ENCODE results near the gene RAB27A. TPM values are rescaled to one million over a fixed set of nuclear protein-coding genes. Genes with fewer than 3 reads are reported as not detected.
"Not testable (repeated sequence)": the region's sequence is repeated elsewhere in the genome, so short reads cannot be mapped to it uniquely, and the experiment has no call there.

RAB27A gene
- 100 to 1,000 TPM in 2 of 3 donors, 10 to 100 TPM in 1; 95.3 to 144 (median 108) TPM for total RNA-seq

DNA sequence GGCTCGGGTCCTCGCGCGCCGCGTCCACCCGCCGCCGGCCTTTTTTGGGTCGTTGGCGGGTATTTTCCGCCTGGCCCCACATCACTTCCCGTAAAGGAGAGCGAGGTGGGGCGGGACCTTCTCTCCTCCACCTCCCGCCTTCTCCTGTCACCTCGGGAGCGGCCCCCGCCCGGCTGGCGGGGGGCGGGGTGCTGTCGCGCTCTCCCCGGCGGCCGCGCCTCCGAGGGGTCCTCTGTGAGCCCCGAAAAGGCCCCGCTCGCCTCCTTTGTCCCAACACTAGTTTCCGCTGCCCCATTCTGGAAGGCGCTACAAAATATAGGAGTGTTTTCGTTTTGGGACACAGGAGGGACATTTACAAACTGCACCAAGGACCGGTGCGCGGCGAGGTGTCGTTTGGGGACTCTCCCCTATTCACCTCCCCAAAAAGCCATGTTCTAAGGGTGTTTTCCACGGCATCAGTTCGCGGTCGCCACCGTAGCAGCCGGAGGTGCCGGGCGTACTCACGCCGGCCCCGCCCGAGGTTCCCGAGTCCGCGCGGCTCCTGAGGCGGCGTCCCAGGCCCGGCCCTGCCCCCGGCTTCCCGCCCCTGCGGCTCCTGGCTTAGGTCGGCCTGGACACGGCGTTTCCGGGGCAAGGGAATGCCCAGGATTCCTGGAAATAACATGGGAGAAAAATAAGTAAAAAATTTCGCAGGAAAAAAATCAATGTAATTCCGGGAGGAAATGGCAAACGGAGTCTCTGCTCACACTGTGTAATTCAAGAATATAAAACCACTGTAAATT is at the start of gene RAB27A:
RAB27A (minus strand) TSS at position 68 of the 782 bp plus-strand sequence. CDS start 54,879 bp downstream, outside the sequence.
- Mint-ChIP-seq H3K4me1 (ENCODE audit: low read depth) (peaks cover 40% of the 10 kb centered on the region), H3K36me3 (ENCODE audit: insufficient read depth) (peaks cover 22% of the 10 kb centered on the region), H3K27me3 (ENCODE audit: low read depth) (no peaks in the 10 kb centered on the region), H3K4me3 (peak within 1 kb of the TSS; percentile 96), H3K9me3 (no peaks in the 10 kb centered on the region)
- ATAC-seq: peak; percentile 74 to 81
- DNase-seq: peak; percentile 78

DNA sequence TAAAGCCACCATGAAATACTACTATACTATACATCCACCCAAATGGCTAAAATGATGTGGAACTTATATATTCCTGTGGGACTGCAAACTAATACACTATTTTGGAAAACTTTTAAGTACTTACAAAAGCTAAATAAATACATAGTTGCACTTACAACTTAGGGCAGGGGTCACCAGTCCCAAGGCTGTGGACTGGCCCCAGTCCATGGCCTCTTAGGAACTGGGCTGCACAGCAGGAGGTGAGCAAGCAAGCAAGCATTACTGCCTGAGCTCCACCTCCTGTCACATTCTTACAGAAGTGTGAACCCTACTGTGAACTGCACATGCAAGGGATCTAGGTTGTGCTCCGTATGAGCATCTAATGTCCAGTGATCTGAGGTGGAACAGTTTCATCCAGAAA is 47.5 kb upstream of the RAB27A start:
- H3K4me1 Mint-ChIP-seq (ENCODE audit: low read depth): no peaks in the 10 kb centered on the region
- H3K4me3 Mint-ChIP-seq: no peak overlapping the region
- peaks cover 17% of the 10 kb centered on the region for H3K36me3 Mint-ChIP-seq (ENCODE audit: insufficient read depth)
- DNase-seq (no peak), ATAC-seq (no peak)
- no peaks in the 10 kb centered on the region for H3K27me3 Mint-ChIP-seq (ENCODE audit: low read depth)
- H3K9me3 Mint-ChIP-seq: no peaks in the 10 kb centered on the region

DNA sequence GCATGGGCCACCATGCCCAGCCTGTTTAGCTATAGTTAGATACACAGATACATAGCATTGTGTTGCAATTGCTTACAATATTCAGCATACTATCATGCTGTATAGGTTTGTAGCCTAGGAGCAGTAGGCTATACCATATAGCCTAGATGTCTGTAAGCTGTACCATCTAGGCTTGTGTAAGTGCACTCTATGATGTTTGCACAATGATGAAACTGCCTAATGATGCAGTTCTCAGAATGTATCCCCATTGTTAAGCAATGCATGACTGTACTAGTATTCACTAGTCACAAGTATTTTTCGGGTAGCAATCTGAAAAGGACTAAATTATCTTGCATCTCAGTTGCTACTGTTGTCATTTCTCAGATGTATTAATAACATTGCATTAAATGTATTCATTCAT is 45.4 kb upstream of the RAB27A start:
- H3K36me3 Mint-ChIP-seq (ENCODE audit: insufficient read depth): peaks cover 23% of the 10 kb centered on the region
- DNase-seq: no peak
- no peak for ATAC-seq
- no peak overlapping the region for H3K4me3 Mint-ChIP-seq
- no peaks in the 10 kb centered on the region for H3K9me3 Mint-ChIP-seq
- H3K4me1 Mint-ChIP-seq (ENCODE audit: low read depth): no peaks in the 10 kb centered on the region
- H3K27me3 Mint-ChIP-seq (ENCODE audit: low read depth): no peaks in the 10 kb centered on the region

DNA sequence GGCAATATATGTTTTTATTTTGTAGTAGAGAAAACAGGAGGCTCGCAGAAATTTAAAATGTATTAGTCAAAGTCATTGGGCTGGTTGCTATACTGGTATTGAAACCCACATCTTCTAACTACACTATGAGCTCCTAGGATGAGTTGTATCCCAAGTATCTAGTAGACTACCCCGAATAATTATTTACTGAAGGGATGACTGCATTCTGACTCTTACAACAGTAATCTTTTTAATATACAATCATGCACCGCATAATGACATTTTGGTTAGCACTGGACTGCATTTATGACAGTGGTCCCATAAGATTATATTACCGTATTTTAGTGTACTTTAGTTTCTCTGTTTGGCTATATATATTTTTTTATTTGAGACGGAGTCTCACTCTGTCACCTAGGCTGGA is 44.8 kb upstream of the RAB27A start:
- Mint-ChIP-seq H3K4me3 (no peak overlapping the region), H3K9me3 (no peaks in the 10 kb centered on the region), H3K36me3 (ENCODE audit: insufficient read depth) (peaks cover 17% of the 10 kb centered on the region), H3K4me1 (ENCODE audit: low read depth) (no peaks in the 10 kb centered on the region), H3K27me3 (ENCODE audit: low read depth) (no peaks in the 10 kb centered on the region)
- ATAC-seq (no peak), DNase-seq (no peak)

DNA sequence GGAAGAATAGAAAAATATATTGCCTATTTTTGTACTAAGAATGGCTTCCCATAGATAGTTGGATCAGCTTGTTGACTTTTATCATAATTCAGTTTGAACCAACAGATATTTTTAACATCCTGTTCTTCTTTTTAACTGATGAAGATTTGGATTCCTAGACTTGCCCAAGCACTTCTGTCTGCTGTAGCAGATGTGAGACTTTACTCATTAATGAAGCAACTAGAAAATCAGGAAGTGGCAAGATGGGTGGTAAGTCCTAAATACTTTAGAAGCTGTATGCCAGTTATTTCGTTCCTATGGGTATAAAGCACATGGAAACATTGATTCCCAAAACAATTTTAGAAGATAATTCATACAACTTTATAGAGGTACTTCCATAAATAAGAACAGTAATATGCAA is 37.8 kb upstream of the RAB27A start:
- Mint-ChIP-seq H3K9me3 (no peaks in the 10 kb centered on the region), H3K36me3 (ENCODE audit: insufficient read depth) (peaks cover 16% of the 10 kb centered on the region), H3K4me3 (no peak overlapping the region), H3K4me1 (ENCODE audit: low read depth) (peaks cover 6% of the 10 kb centered on the region), H3K27me3 (ENCODE audit: low read depth) (no peaks in the 10 kb centered on the region)
- no peak for DNase-seq
- ATAC-seq: no peak

DNA sequence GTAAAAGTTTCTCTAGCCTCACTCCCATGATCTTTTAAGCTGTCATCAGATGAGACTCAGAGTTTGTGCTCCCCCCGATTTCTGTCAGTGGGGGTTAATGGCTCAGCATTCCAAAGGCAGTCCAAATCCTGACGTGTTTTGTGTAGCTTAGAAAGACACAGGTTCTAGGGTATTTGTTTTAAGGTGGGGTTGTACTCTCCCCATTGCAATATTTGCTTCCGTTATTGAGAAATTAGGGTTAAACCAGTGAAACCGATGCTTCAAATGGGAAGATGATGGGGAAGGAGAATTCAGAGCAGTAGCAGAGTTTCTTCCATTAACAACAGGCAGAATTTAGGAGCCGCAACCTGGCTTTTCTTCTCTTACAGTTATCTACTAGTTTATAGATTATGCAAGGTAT is 32.9 kb upstream of the RAB27A start:
- H3K27me3 Mint-ChIP-seq (ENCODE audit: low read depth): no peaks in the 10 kb centered on the region
- peaks cover 9% of the 10 kb centered on the region for H3K36me3 Mint-ChIP-seq (ENCODE audit: insufficient read depth)
- no peaks in the 10 kb centered on the region for H3K9me3 Mint-ChIP-seq
- no peak for DNase-seq
- no peak for ATAC-seq
- H3K4me1 Mint-ChIP-seq (ENCODE audit: low read depth): peaks cover 29% of the 10 kb centered on the region
- H3K4me3 Mint-ChIP-seq: no peak overlapping the region

DNA sequence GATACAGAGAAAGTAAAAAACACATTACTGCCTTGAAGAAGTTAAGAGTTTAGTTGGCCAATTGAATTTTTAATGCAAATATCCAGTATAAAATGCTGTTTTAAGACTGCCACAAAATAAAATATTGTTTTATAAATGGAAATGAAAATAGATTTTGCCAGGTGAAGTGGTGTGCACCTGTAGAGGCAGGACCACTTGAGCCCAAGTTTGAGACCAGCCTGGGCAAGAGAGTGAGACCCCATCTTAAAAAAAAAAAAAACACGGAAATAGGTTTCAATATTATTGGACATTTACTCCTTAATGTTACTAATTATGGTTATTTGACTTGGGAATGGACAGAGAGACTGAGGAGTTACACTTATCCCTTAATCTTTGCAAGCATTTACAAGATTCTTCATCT is 31.4 kb upstream of the RAB27A start:
- H3K9me3 Mint-ChIP-seq: no peaks in the 10 kb centered on the region
- no peak for DNase-seq
- no peak for ATAC-seq
- peaks cover 38% of the 10 kb centered on the region for H3K4me1 Mint-ChIP-seq (ENCODE audit: low read depth)
- no peak overlapping the region for H3K4me3 Mint-ChIP-seq
- peaks cover 12% of the 10 kb centered on the region for H3K36me3 Mint-ChIP-seq (ENCODE audit: insufficient read depth)
- H3K27me3 Mint-ChIP-seq (ENCODE audit: low read depth): no peaks in the 10 kb centered on the region

DNA sequence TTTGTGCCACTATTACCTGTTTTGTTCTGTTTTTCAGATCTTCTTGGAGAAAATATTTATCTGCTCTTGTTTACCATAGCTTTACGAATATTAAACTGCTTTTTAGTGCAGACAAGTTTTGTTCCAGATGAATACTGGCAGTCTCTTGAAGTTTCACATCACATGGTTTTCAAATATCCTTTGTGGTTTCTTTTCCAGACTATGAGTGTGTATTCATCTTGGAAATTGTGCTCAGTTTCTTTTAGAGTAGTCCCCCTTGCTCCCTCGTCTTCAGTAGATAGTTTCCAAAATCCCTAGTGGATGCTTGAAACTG is 30.6 kb upstream of the RAB27A start:
- Mint-ChIP-seq H3K4me1 (ENCODE audit: low read depth) (peaks cover 45% of the 10 kb centered on the region), H3K4me3 (peak overlapping the region; percentile 98), H3K9me3 (no peaks in the 10 kb centered on the region), H3K36me3 (ENCODE audit: insufficient read depth) (peaks cover 12% of the 10 kb centered on the region), H3K27me3 (ENCODE audit: low read depth) (no peaks in the 10 kb centered on the region)
- no peak for DNase-seq
- ATAC-seq: no peak

DNA sequence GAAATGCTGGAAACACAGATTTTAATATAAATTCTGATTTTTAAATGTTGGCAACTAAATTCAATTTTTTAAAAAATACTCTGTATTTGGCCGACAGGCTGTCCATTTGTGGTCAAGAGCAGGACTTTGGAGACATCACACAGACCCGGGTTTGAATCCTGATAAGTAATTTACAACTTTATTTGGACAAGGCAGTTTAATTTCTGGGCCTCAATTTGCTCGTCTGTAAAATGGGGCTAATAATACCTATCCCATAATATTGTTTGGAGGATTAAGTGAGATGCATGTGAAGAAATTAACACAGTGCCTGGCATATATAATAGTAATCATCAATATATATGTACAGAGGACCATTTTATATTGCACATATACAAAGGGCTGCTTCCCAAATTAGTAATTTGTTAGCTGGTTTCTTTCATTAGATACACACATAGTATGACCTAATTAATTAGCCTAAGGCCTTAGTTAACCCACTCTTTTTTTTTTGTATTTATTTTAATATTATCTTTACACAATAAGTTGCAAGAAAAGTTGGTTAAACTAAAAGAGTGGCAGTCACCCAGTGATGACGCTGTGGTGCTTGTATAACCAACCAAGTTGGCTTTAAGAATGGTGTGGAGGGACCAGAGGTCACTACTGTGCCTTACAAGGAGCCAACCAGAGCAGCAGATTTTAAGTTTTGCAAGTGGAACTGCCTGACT is 30.1 kb upstream of the RAB27A start:
- Mint-ChIP-seq H3K4me1 (ENCODE audit: low read depth) (peaks cover 50% of the 10 kb centered on the region), H3K36me3 (ENCODE audit: insufficient read depth) (peaks cover 12% of the 10 kb centered on the region), H3K4me3 (peak overlapping the region; percentile 98), H3K27me3 (ENCODE audit: low read depth) (no peaks in the 10 kb centered on the region), H3K9me3 (no peaks in the 10 kb centered on the region)
- ATAC-seq (no peak), DNase-seq (no peak)

DNA sequence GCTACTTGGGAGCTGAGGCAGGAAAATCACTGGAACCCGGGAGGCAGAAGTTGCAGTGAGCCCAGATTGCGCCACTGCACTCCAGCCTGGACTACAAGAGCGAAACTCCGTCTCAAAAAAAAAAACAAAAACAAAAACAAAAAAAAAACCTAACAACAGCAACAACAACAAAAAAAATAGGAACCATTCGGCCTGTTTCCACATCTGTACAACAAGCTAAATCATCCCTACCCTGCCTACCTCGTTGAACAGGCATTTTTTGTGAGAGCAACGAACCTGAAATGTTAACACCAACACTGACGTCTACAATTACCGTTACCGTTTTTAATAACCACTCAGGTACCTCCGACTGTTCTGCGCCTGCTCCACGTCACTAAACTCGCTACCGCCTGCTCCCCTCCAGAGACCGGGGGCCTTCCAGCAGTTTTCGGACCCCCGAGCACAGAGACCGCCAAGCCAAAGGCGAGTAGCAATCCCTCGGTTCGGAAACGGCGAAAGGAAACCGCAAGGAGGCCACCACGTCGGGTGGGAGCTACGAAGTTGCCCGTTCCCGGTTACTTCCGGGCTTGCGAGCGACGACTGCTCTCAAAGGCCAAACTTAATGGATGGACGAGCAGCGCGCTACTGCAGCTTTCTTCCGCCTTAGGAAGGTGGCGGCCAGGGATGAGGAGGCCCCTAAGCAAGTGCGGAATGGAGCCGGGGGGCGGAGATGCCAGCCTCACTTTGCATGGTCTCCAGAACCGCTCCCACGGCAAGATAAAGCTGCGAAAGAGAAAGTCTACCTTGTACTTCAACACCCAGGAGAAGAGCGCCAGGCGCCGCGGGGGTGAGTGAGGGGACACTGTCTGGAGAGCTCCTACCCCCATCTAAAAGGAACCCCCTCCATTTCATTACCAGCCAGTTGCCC is 29.2 kb upstream of the RAB27A start, which contains the start of the genes PIGB and PIGBOS1:
PIGB (plus strand) TSS at position 635 of the 907 bp plus-strand sequence; CDS start at position 664, 29 bp downstream.
PIGBOS1 (minus strand) TSS at position 536 of the 907 bp plus-strand sequence. CDS start 1,331 bp downstream, outside the sequence.
- Mint-ChIP-seq H3K4me3 (peak within 1 kb of the TSS; percentile 98), H3K36me3 (ENCODE audit: insufficient read depth) (peaks cover 9% of the 10 kb centered on the region), H3K4me1 (ENCODE audit: low read depth) (peaks cover 56% of the 10 kb centered on the region), H3K9me3 (no peaks in the 10 kb centered on the region), H3K27me3 (ENCODE audit: low read depth) (no peaks in the 10 kb centered on the region)
- ATAC-seq: peak; percentile 92 to 94
- DNase-seq: peak; percentile 63

DNA sequence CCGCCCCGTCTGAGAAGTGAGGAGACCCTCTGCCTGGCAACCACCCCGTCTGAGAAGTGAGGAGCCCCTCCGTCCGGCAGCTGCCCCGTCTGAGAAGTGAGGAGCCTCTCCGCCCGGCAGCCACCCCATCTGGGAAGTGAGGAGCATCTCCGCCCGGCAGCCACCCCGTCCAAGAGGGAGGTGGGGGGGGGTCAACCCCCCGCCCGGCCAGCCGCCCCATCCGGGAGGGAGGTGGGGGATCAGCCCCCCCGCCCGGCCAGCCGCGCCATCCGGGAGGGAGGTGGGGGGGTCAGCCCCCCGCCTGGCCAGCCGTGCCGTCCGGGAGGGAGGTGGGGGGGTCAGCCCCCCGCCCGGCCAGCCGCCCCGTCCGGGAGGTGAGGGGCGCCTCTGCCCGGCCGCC is 13.2 kb upstream of the RAB27A start:
- not testable (repeated sequence) for H3K27me3 Mint-ChIP-seq (ENCODE audit: low read depth); H3K4me1 Mint-ChIP-seq (ENCODE audit: low read depth); H3K4me3 Mint-ChIP-seq; ATAC-seq; H3K9me3 Mint-ChIP-seq; DNase-seq
- H3K36me3 Mint-ChIP-seq (ENCODE audit: insufficient read depth): peaks cover 12% of the 10 kb centered on the region

DNA sequence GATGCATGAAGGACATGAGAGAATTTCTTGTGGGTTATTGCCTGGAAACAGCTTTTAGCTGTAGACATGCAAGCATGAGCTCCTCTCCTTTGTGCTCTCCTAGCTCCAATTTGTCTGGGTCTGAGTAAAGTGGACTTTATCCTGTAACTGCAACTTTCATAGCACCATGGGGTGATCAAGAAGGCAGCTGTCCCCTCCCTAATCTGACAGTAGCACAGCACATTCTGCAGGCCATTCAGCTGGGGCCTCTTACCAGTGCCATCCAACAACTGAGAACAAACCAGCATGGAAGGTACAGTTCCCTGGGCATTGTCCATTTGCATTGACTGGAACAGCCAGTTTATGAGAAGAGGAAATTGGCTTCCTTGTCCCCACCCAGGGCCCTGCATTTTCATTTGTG is 7.7 kb upstream of the RAB27A start:
- no peaks in the 10 kb centered on the region for H3K4me1 Mint-ChIP-seq (ENCODE audit: low read depth)
- no peak for DNase-seq
- ATAC-seq: no peak
- H3K9me3 Mint-ChIP-seq: no peaks in the 10 kb centered on the region
- no peaks in the 10 kb centered on the region for H3K27me3 Mint-ChIP-seq (ENCODE audit: low read depth)
- no peaks in the 10 kb centered on the region for H3K36me3 Mint-ChIP-seq (ENCODE audit: insufficient read depth)
- H3K4me3 Mint-ChIP-seq: no peak overlapping the region

DNA sequence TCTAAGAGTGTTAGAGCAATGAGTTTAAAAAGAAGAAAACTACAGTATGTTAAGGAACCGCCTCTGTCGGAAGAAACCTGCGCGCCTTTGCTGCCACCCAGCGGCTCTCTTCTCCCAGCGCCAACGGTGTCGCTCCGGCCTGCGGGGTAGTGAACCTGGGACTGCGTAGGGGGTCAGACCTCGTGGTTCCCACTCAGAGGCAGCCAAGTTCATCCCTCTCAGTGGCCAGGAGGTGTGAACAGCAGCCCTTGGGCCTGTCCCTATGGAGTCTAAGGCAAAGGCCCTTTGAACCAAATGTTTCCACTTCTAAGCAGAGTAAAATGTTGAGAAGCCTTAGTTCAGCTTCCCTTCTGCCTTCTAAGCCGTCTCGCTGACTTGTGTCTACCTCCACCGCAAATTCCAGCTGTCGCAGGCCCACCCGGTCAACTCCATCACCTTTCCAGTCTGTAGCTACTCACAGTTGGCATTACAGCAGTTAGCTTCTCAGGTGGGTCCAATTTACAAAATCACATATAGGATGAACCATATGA is 980 bp upstream of the RAB27A start:
- no peaks in the 10 kb centered on the region for H3K27me3 Mint-ChIP-seq (ENCODE audit: low read depth)
- H3K9me3 Mint-ChIP-seq: no peaks in the 10 kb centered on the region
- peaks cover 17% of the 10 kb centered on the region for H3K36me3 Mint-ChIP-seq (ENCODE audit: insufficient read depth)
- H3K4me1 Mint-ChIP-seq (ENCODE audit: low read depth): peaks cover 34% of the 10 kb centered on the region
- peak overlapping the region; percentile 96 for H3K4me3 Mint-ChIP-seq
- ATAC-seq (peak; percentile 69 to 73), DNase-seq (peak; percentile 84)
